SIG-M5 treated with dmso at 0.1 percent for 504 hours (cell line): Measurements from ENCODE around the gene ID1.
"Not testable (repeated sequence)": the region's sequence is repeated elsewhere in the genome, so short reads cannot be mapped to it uniquely, and the experiment has no call there.

Source experiments
- DNase-seq: peaks from one replicate; lab custom pipeline; 2025; ENCODE audit not compliant: unreplicated experiment; lab: John Stamatoyannopoulos, UW

Gene ID1

DNA sequence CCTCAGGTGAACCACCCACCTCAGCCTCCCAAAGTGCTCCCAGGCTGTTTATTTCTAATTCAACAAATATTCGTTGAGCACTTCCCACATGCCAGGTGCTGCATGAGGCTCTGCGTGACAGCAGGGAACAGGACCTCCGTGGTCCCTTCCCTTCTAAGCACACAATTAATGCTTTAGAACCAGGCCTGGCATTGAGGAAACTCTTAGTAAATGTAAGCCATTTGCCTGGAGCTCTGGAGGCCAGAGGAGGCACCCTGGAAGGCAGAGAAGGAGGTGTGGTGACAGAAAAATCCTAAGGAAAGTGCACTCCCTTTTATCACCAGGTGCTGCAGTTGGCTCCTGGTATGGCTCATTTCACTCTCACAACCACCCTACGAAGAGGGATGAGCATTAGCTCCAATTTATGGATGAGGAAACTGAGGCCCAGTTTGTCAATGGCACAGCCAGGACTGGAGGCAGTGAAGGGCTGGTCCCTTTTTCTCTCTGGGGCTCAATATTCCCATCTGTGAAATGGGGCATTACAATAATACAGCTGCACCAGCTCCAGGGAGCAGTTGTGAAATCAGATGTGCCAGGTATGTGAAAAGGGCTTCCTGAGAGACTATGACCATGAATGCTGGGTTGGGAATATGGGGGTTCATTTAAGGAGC, 8.1 kb upstream of the ID1 start:
- no peak for DNase-seq

GRCh38 chr20:31597481-31597855, 7.6 kb upstream of the ID1 start:
- DNase-seq = no peak

DNA sequence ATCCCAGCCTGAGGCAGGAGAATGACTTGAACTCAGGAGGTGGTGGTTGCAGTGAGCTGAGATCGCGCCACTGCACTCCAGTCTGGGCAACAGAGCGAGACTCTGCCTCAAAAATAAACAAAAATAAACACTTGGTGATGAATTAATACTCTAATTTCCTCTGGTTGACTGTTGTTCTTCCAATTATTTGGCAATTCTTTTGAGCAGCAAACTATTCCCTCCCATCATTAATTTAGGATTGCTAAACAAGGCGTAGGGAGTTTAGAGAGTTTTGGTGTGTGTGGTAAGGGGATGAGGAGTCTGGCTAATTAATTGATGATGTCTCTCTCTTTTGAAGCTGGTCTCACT, 2.7 kb upstream of the ID1 start:
- DNase-seq = no peak

DNA sequence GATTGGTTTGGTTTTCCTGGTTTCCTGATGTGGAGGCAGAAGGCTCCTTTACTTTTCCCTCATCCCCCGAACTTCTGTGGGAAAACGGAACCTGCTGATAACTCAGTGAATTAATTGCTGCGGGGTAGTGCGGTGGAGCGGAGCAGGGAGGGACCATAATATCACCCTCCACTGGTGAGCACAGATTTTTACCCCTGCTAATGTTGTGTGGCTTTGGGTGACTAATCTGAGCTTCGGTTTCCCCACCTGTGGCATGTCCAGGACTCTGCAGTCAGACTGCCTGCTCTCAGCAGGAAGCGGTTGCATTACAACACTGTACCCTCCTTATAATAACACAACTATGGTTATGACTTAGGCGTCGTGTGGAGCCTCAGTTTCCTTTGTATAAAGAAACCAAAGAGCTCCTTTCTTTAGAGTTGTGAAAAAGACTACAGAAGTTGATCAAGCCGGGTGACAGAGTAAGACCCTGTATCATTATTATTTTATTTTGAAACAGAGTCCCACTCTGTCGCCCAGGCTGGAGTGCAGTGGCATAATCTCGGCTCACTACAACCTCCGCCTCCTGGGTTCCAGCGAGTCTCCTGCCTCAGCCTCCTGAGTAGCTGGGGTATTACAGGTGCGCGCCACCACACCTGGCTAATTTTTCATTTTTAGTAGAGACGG, 2.2 kb upstream of the ID1 start:
- DNase-seq = peak; percentile 91

DNA sequence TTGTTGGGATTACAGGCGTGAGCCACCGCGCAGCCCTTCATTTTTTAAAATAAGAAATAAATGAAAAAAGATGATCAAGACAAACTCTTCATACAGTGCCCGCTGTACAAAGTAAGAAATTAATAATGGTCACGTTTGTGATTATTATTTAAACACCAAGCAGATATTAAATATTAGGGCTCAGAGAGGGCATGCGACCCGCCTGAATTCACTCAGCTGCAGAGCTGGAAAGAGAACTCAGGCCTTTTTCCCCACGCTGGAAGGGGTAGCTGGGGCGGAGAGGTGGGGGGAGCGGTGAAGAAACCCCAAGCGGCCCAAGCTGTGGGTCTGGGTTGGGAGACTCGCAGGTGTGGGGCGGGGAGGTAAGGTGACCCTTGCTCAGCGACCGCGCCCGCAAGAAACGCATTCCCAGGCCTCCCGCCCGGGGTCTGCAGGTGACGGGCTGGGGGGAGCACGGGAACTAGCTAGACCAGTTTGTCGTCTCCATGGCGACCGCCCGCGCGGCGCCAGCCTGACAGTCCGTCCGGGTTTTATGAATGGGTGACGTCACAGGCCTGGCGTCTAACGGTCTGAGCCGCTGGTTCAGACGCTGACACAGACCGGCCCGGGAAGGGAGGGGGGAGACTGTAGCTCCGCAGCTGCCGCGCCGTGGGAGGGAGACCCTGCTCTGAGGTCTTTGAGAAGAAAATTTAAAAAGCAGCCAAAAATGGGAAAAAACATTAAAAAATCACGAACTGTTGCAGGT, 1.1 kb upstream of the ID1 start:
- DNase-seq = peak; percentile 91

- no peak for DNase-seq
Observed at GRCh38 chr20:31604567-31605030, 490 bp upstream of the ID1 start.

DNA sequence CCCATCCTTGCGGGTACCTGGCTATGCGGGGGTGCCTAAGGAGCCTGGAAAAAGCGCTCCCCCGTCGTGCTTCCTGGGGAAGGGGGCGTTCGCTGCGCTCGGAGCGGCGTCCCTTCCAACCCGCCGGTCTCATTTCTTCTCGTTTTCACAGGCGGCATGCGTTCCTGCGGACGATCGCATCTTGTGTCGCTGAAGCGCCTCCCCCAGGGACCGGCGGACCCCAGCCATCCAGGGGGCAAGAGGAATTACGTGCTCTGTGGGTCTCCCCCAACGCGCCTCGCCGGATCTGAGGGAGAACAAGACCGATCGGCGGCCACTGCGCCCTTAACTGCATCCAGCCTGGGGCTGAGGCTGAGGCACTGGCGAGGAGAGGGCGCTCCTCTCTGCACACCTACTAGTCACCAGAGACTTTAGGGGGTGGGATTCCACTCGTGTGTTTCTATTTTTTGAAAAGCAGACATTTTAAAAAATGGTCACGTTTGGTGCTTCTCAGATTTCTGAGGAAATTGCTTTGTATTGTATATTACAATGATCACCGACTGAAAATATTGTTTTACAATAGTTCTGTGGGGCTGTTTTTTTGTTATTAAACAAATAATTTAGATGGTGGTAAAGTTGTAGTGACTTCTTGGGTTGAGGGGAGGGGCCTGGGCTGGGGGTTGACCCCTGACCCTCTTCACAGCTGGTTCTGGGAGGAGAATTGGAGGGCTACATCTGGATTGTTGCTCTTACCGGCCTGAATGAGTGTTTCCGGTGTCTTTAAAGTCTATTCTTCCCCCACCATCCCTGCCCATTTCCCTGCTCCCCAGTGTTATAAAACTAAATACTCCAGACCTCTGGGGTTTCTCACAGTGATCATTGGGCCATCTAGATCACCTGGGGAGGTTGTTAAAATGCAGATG, 1.1 kb downstream of the ID1 start:
- no peak for DNase-seq

DNA sequence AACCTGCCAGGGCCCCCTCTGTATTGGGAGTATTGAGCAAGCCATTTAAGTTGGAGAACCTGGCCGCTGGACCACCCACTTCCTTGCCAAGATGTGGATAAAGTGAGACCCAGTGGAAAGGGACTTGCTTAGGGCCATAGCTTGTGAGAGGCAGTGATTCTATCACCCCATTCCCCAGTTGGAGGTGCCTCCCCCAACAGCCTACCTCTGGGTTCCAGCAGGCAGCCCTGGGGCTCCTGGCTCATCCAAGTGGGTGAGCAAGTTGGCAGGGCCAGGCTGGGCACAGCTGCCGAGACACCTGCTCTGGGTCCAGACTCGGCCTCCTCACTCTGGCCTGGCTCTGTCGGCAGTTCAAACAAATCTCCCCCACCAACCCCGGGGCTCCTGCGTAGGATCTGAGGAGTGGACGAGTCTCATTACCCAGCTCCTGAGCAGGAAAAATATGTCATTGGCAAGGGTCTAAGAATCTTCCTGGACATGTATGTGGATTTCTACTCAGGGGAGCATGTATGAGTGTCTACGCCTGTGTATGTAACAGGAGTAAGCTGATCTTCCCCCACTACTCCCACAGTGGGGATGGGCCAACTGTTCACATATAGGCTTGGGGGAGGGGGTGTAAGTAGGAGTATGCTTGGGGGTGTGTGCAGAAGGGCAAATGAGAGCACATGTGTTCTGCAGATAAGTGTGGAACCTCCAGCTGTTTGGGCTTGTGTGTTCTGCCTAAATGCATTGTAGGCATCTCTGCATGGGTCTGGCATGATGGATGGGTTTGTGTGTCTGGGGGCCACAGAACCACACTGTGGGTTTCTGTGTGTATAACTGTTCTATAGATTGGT, 1.9 kb downstream of the ID1 start:
- DNase-seq = no peak

DNA sequence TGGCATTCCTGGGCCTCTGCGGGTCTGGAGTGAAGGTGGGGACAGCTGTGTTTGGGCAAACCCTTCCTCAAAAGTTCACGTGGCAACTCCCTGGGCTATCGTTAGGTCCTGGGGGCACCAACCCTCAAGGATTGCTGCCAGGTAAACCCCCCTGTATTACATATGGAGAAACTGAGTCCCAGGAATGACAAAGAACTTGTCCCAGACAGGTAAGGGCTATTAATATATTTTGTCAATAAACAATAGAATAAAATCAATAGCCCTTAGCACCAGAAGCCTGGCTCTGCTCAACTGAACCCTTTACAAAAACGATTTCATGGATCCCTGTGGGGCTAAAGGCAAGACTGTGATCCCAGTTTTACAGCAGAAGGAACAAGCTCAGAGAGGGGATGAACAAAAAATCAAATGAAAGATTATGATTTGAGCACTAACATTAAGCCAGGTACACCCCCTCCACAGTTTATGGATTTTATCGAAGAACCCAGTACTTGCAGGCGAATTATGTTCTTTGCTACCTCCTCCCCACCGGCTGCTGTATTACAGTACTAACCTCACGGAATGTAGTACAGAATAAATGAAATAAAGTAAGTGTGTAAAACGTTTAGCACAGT, 2.7 kb downstream of the ID1 start:
- DNase-seq = no peak

- peak; percentile 66 for DNase-seq
Observed at GRCh38 chr20:31608251-31608945, 3.3 kb downstream of the ID1 start.

DNA sequence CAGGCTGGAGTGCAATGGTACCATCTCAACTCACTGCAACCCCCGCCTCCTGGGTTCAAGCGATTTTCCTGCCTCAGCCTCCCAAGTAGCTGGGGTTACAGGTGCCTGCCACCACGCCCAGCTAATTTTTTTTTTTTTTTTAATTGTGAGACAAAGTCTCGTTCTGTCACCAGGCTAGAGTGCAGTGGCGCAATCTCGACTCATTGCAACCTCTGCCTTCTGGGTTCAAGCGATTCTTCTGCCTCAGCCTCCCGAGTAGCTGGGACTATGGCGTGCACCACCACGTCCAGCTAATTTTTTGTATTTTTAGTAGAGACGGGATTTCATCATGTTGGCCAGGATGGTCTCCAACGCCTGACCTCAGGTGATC, 7.2 kb downstream of the ID1 start:
- DNase-seq = not testable (repeated sequence)

- DNase-seq = no peak
Observed at GRCh38 chr20:31615416-31615815, 10.3 kb downstream of the ID1 start.

- DNase-seq = peak; percentile 91
Observed at GRCh38 chr20:31617432-31618104, 12.5 kb downstream of the ID1 start.

- DNase-seq = no peak
Observed at GRCh38 chr20:31620246-31620645, 15.2 kb downstream of the ID1 start.

DNA sequence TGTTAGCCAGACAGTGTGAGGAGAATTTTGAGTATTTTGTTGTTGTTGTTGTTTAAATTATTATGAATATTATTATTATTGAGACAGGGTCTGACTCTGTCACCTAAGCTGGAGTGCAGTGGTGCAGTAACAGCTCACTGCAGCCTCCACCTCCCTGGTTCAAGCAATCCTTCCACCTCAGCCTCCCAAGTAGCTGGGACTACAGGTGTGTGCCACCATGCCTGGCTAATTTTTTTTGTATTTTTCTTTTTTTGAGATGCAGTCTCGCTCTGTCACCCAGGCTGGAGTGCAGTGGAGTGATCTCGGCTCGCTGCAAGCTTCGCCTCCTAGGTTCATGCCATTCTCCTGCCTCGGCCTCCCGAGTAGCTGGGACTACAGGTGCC, 18.0 kb downstream of the ID1 start:
- not testable (repeated sequence) for DNase-seq

DNA sequence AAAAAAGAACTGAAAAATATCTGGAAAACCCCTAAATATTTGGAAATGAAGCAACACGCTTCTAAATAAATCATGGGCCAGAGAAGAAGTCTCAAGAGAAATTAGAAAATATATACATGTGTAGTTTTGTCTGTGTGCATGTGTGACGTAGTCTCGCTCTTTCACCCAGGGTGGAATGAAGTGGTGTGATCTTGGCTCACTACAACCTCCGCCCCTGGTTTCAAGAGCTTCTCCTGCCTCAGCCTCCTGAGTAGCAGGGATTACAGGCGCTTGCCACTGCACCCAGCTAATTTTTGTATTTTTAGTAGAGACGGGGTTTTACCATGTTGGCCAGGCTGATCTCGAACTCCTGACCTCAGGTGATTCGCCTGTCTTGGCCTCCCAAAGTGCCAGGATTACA, 21.4 kb downstream of the ID1 start:
- not testable (repeated sequence) for DNase-seq

DNA sequence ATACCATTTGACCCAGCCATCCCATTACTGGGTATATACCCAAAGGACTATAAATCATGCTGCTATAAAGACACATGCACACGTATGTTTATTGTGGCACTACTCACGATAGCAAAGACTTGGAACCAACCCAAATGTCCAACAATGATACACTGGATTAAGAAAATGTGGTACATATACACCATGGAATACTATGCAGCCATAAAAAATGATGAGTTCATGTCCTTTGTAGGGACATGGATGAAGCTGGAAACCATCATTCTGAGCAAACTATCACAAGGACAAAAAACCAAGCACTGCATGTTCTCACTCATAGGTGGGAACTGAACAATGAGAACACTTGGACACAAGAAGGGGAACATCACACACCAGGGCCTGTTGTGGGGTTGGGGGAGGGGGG, 23.0 kb downstream of the ID1 start:
- DNase-seq = not testable (repeated sequence)

GRCh38 chr20:31630187-31630790, 25.2 kb downstream of the ID1 start:
- no peak for DNase-seq
